Measurements from ENCODE around the gene ITGA11. TPM values are rescaled to one million over a fixed set of nuclear protein-coding genes. Genes with fewer than 3 reads are reported as not detected.
A peak's percentile ranks its signal among the peaks of the same experiment; 100 is the strongest.

Gene ITGA11
- total RNA-seq, 2 donors from 2014 or later = 12.6 to 35.4 TPM

DNA sequence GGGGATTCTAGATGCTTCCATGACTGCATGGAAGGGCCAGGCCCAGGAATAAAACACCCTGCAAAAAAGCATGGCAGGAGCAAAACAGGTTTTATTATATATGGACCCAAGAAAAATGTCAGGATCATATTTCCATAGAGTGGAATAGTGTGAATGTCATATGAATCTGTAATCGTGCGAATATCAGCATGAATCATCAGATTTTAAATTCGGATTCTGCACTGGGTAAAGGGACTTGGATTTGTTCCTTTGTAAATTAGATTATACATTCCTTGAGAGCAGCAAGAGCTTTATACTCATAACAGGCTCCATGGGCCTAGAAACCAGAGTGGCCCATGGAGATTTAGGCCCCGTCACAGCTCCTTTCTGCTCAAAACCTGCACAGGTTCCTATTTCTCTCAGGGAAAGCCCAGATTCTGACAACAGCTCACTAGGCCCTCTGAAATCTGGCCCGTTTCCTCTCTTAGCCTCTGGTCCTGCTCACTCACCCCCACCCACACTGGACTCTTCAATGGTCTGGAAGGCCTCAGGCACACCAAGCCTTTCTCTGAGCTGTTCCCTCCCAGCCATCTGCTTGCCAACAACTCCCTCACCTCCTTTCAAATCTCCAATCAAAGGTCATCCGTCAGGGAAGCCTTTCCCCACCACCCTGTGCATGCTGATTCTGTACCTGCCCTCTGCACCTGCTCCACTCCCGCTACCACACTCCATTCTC lies 78.4 kb downstream of the ITGA11 start:
- no peak for DNase-seq (ENCODE audit: low spot score)
- Histone ChIP-seq H3K27me3 (no peaks in the 10 kb centered on the region), H3K9me3 (peaks cover 0 to 9% of the 10 kb centered on the region in 2 donors), H3K4me3 (no peak overlapping the region), H3K4me1 (peaks cover 0 to 15% of the 10 kb centered on the region in 2 donors), H3K36me3 (peaks cover 35% of the 10 kb centered on the region), H3K27ac (peak overlapping the region; percentile 81 to 88)
- TF ChIP-seq CTCF (IDR thresholded peaks at IDR 0.05) = no peak

DNA sequence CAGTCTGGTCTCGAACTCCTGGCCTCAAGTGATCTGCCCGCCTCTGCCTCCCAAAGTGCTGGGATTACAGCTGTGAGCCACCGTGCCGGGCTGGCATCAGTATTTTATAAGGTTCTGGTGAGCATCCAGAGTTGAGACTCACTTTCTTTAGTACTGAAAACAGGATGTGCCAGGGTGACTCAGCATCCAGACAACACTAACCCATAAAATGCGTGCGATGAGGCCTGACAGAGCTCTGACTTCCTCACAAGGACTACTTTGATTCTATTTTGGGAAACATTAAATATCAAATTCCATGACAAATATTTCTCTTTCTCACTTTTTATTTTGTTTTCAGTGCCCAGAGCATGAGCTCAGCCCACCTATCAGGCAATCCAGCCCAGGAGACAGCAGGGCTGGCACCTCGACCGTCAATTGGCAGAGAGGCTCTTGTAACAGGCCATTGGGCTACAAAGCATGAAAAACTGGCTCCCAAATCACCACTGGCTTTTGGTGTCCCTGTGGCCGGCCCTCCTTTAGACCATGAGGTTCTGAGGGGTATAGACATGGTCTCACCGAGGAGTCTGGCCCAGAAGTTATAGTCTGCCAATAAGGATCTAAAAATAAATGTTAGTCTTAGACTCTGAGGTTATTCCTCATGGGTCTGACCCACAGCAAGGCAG lies 79.4 kb downstream of the ITGA11 start:
- Histone ChIP-seq H3K4me3 (no peak overlapping the region), H3K4me1 (peaks cover 0 to 15% of the 10 kb centered on the region in 2 donors), H3K27me3 (no peaks in the 10 kb centered on the region), H3K9me3 (peaks cover 0 to 9% of the 10 kb centered on the region in 2 donors), H3K27ac (peak overlapping the region; percentile 81 to 88), H3K36me3 (peaks cover 41% of the 10 kb centered on the region)
- DNase-seq (ENCODE audit: low spot score) = peak; percentile 76
- no peak for TF ChIP-seq CTCF (IDR thresholded peaks at IDR 0.05)

DNA sequence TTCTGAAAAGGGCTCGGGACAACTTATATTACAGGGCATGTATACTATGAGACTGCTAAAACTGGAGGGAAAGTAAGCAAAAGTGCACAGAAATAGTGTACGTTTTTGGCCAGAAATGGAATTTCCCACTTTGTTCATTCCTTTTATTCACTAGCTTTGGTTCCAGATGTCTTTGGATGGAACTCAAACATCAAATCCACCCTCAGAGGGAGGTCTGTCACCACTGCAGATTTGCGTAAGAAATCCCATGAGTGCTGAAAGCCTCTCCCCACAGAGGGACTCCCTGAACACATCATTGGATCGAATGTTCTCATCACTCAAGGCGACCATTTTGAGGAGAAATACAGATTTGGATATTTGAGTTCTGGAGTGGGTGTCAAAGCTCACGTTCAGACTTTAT lies 82.8 kb downstream of the ITGA11 start:
- peaks cover 31% of the 10 kb centered on the region for H3K36me3 ChIP-seq
- no peak for DNase-seq (ENCODE audit: low spot score)
- peaks cover 0 to 15% of the 10 kb centered on the region in 2 donors for H3K4me1 ChIP-seq
- TF ChIP-seq CTCF (IDR thresholded peaks at IDR 0.05) = no peak
- H3K27me3 ChIP-seq = no peaks in the 10 kb centered on the region
- no peak overlapping the region for H3K4me3 ChIP-seq
- no peaks in the 10 kb centered on the region for H3K9me3 ChIP-seq
- H3K27ac ChIP-seq = no peak overlapping the region

GRCh38 chr15:68348606-68349005 lies 83.4 kb downstream of the ITGA11 start:
- Histone ChIP-seq H3K9me3 (no peaks in the 10 kb centered on the region), H3K27me3 (no peaks in the 10 kb centered on the region), H3K36me3 (peaks cover 31% of the 10 kb centered on the region), H3K4me1 (peaks cover 0 to 15% of the 10 kb centered on the region in 2 donors), H3K4me3 (no peak overlapping the region), H3K27ac (no peak overlapping the region)
- no peak for TF ChIP-seq CTCF (IDR thresholded peaks at IDR 0.05)
- DNase-seq (ENCODE audit: low spot score) = no peak

DNA sequence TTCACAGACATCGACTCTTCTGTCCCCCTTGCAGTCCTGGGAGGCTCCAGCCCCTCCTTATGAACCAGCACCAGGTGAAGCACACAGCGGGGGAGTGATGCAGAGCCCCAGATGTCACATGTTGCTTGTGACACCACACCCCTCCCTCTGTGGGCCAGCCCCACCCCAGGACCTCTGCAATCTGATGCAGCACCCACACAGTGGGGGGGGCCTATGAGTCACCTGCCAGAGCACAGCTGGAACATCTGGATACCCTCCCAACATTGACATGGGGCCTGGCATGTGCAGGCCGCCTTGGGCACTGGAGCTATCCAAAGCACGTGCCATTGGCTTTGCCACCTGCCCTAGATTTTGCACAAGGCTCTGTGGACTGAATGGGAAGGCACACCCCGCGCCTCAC lies 83.9 kb downstream of the ITGA11 start:
- no peak overlapping the region for H3K27ac ChIP-seq
- no peak for TF ChIP-seq CTCF (IDR thresholded peaks at IDR 0.05)
- DNase-seq (ENCODE audit: low spot score) = no peak
- no peaks in the 10 kb centered on the region for H3K9me3 ChIP-seq
- H3K27me3 ChIP-seq = no peaks in the 10 kb centered on the region
- no peak overlapping the region for H3K4me3 ChIP-seq
- peaks cover 31% of the 10 kb centered on the region for H3K36me3 ChIP-seq
- H3K4me1 ChIP-seq = peaks cover 0 to 15% of the 10 kb centered on the region in 2 donors

Measured in right atrium auricular region (tissue), 2 donors.